Left lung (tissue), 10 donors: ENCODE data around the gene WNT3A. TPM values are rescaled to one million over a fixed set of nuclear protein-coding genes. Genes with fewer than 3 reads are reported as not detected.
"Not testable (repeated sequence)": the region's sequence is repeated elsewhere in the genome, so short reads cannot be mapped to it uniquely, and the experiment has no call there.

ENCODE experiments used
- ATAC-seq: fragments of 200-7000 bp; cut with Tn5 transposase; one replicate; pipeline ENCODE4 v1.9.1; 2020; ENCODE audit warnings: moderate library complexity
- DNase-seq, 4 donors: peaks; one replicate each; pipeline ENCODE4 v3.0.0-alpha.2; 2013 to 2020
- H3K27ac ChIP-seq, 2 donors: fragments of 200-600 bp; sonication (generic) in 1 of 2; one replicate each; pipeline versions ENCODE4 v1.5.0 to v1.8.0; 2020 to 2021
- H3K27me3 ChIP-seq, 2 donors: fragments of 200-600 bp; sonication (generic) in 1 of 2; one replicate each; pipeline versions ENCODE4 v1.5.0 to v1.8.0; 2020 to 2021
- H3K36me3 ChIP-seq, 2 donors: fragments of 200-600 bp; sonication (generic) in 1 of 2; one replicate each; pipeline versions ENCODE4 v1.5.0 to v1.8.0; 2020 to 2021
- H3K4me1 ChIP-seq, 2 donors: fragments of 200-600 bp; one replicate each; pipeline ENCODE4 v1.8.0; 2021
- H3K4me3 ChIP-seq, 2 donors: fragments of 200-600 bp; sonication (generic) in 1 of 2; one replicate each; pipeline versions ENCODE4 v1.5.0 to v1.8.0; 2020 to 2021; ENCODE audit warnings: mild to moderate bottlenecking in 1 of 2
- H3K9me3 ChIP-seq, 2 donors: fragments of 200-600 bp; sonication (generic) in 1 of 2; one replicate each; pipeline versions ENCODE4 v1.5.0 to v1.8.0; 2020 to 2021
- CTCF ChIP-seq, 2 donors: fragments of 200-600 bp; sonication (generic) in 1 of 2; IDR thresholded peaks; one replicate each; pipeline versions ENCODE4 v1.5.0 to v1.8.0; 2021; ENCODE audit warnings: antibody characterized with exemption in 2 of 2
- intact Hi-C, 2 donors: fragments of 100-400 bp; cut with DNase I; formaldehyde crosslinking; loops; one replicate each; pipeline versions ENCODE4 v1.11.2 to v1.14.2; 2022
- polyA plus RNA-seq, 6 donors: library from polyadenylated mRNA; unstranded; fragments of 120-200 nt; gene quantifications; one replicate each; pipeline ENCODE4 v1.2.1, GENCODE V29; 2013; ENCODE audit not compliant: insufficient read length in 6 of 6
- total RNA-seq, 2 donors: library from RNA; stranded (reverse); fragmentation: NEBNext Ultra II Directional; extraction: Animal tissue kit (Norgen Biotek cat#: 25700); gene quantifications; one replicate each; pipeline ENCODE4 v1.2.1, GENCODE V29; 2021
- donor health status: DM: no; HTN: yes; CAD: no.
- donor health status: DM: no; HTN: no; CAD: no.

Gene WNT3A
- total and polyA plus RNA-seq, 8 donors: 0.06 to 1.5 (median 0.11) TPM; not detected in 2

DNA sequence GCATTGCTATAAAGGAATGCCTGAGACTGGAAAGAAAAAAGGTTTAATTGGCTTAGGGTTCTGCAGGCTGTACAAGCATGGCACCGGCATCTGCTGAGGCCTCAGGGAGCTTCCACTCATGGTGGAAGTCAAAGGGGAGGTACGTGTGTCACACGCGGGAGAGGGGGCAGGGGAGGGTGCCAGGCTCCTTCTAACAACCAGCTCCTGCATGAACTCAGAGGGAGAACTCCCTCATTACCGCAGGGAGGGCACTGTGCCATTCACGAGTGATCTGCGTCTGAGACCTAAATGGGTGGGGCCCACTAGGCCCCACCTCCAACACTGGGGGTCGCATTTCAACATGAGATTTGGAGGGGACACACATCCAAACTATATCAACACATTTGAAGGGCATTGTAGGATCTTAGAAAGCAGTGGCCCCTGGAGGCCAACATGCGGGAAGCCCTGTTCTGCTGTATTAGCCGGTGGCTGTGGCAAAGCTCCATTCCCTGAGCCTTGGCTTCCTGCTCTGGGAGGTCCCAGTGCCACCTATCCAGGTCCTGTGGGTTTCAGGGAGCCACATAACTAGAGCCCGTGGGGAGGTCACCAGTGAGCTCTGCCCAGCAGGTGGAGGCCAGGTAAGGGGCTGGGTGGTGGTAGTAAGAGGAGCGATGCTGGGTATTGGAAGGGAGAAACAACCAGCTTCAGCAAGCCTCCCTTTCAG, 10.0 kb downstream of the WNT3A start:
- Histone ChIP-seq H3K4me3 (no peak overlapping the region), H3K27ac (no peak overlapping the region), H3K36me3 (no peaks in the 10 kb centered on the region), H3K9me3 (no peaks in the 10 kb centered on the region), H3K4me1 (no peaks in the 10 kb centered on the region), H3K27me3 (peaks cover 0 to 26% of the 10 kb centered on the region in 2 donors)
- no peak for TF ChIP-seq CTCF (IDR thresholded peaks at IDR 0.05)
- DNase-seq (peak in 2 of 4 donors; percentile 19 to 31), ATAC-seq (no peak)
- intact Hi-C loops: no loop called here

DNA sequence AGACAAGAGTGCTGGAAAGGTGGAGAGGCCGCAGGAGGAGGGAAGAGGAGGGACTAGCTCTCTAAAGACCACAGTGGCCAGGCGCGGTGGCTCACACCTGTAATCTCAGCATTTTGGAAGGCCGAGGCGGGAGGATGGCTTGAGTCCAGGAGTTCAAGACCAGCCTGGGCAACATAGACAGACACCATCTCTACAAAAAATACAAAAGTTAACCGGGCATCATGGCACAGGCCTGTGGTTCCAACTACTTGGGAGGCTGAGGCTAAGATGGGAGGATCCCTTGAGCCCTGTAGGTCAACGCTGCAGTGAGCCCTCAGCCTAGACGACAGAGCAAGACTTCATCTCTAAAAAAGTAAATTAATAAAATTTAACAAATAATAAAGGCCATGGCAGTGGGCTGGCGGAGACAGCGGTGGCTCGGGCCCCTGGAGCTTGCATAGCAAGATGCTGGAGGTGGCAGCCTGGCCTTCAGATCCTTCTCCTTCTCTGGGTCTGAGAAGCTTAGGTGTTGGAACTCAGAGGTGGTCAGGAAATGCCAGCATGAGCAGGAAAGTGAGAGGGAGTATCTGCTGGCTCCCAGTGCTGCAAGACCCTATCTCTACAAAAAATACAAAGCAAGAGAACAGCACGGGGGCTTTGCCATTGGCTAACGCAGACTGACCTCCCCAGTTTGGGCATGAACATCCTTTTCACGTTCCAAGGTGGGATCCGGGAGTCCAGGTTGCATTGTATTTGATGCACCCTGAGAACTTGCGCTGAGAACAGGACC, 10.7 kb downstream of the WNT3A start:
- DNase-seq (peak in 2 of 4 donors; percentile 18 to 54), ATAC-seq (no peak)
- no peaks in the 10 kb centered on the region for H3K9me3 ChIP-seq
- peaks cover 0 to 19% of the 10 kb centered on the region in 2 donors for H3K27me3 ChIP-seq
- TF ChIP-seq CTCF (IDR thresholded peaks at IDR 0.05): no peak
- no peak overlapping the region for H3K4me3 ChIP-seq
- intact Hi-C loops: no loop called here
- no peaks in the 10 kb centered on the region for H3K36me3 ChIP-seq
- H3K27ac ChIP-seq: no peak overlapping the region
- H3K4me1 ChIP-seq: no peaks in the 10 kb centered on the region

GRCh38 chr1:228018125-228018398, 11.3 kb downstream of the WNT3A start:
- no peak for TF ChIP-seq CTCF (IDR thresholded peaks at IDR 0.05)
- DNase-seq (peak in 2 of 4 donors; percentile 21 to 41), ATAC-seq (no peak)
- Histone ChIP-seq H3K36me3 (no peaks in the 10 kb centered on the region), H3K4me3 (no peak overlapping the region), H3K9me3 (no peaks in the 10 kb centered on the region), H3K27ac (no peak overlapping the region), H3K4me1 (no peaks in the 10 kb centered on the region), H3K27me3 (peaks cover 0 to 13% of the 10 kb centered on the region in 2 donors)
- intact Hi-C loops: no loop called here

GRCh38 chr1:228018961-228019721, 12.3 kb downstream of the WNT3A start:
- Histone ChIP-seq H3K9me3 (no peaks in the 10 kb centered on the region), H3K4me1 (no peaks in the 10 kb centered on the region), H3K4me3 (no peak overlapping the region), H3K27ac (no peak overlapping the region), H3K36me3 (no peaks in the 10 kb centered on the region), H3K27me3 (peaks cover 0 to 4% of the 10 kb centered on the region in 2 donors)
- intact Hi-C loops: no loop called here
- ATAC-seq (no peak), DNase-seq (peak in 2 of 4 donors; percentile 15 to 57)
- no peak for TF ChIP-seq CTCF (IDR thresholded peaks at IDR 0.05)

GRCh38 chr1:228019722-228020083, 12.9 kb downstream of the WNT3A start:
- H3K27ac ChIP-seq, DNase-seq, H3K4me3 ChIP-seq, H3K4me1 ChIP-seq, H3K9me3 ChIP-seq, intact Hi-C loops, ATAC-seq, H3K27me3 ChIP-seq, H3K36me3 ChIP-seq: not testable (repeated sequence)
